ENCODE data around the gene ADA.

GRCh38 chr20:44696315-44696714 lies 44.8 kb upstream of the ADA start:
- no peak for TF ChIP-seq CTCF (IDR thresholded peaks at IDR 0.05)
- no peak for TF ChIP-seq POLR2AphosphoS5 (IDR thresholded peaks at IDR 0.05)
- TF ChIP-seq POLR2A (IDR thresholded peaks at IDR 0.05): no peak
